ENCODE results near the gene LRMDA.

The LRMDA gene

DNA sequence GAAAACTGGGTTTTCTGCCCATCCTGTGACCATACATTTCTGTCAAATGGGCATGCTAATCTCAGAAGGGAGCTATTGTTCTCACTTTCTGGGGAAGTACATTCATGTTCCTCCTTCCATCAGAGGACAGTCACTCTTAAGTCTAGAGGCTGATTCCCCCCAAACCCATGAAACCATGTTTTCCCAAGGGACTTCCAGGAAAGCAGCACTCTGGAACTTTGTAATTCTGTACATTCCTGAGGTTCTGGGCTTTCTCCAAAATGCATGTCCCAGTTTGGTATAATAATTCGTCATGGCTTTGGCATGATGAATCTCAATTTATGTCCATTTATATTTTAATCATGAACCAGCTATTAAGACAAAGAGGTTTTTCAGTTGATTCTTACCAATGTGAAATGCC lies 688.1 kb downstream of the LRMDA start:
- H3K9me3 ChIP-seq (ENCODE audit: insufficient read depth, low read length): no peaks in the 10 kb centered on the region
- no peak for TF ChIP-seq EZH2phosphoT487 (IDR thresholded peaks at IDR 0.05; ENCODE audit: low read depth)
- TF ChIP-seq, protein P1, sequence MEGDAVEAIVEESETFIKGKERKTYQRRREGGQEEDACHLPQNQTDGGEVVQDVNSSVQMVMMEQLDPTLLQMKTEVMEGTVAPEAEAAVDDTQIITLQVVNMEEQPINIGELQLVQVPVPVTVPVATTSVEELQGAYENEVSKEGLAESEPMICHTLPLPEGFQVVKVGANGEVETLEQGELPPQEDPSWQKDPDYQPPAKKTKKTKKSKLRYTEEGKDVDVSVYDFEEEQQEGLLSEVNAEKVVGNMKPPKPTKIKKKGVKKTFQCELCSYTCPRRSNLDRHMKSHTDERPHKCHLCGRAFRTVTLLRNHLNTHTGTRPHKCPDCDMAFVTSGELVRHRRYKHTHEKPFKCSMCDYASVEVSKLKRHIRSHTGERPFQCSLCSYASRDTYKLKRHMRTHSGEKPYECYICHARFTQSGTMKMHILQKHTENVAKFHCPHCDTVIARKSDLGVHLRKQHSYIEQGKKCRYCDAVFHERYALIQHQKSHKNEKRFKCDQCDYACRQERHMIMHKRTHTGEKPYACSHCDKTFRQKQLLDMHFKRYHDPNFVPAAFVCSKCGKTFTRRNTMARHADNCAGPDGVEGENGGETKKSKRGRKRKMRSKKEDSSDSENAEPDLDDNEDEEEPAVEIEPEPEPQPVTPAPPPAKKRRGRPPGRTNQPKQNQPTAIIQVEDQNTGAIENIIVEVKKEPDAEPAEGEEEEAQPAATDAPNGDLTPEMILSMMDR (IDR thresholded peaks at IDR 0.05; ENCODE audit: low read depth, low read length): no peak
- no peak overlapping the region for H3K4me2 ChIP-seq (ENCODE audit: low read length)
- H3K79me2 ChIP-seq (ENCODE audit: low read length): no peaks in the 10 kb centered on the region
- H3K9ac ChIP-seq (ENCODE audit: low read length): no peak overlapping the region
- H4K20me1 ChIP-seq (ENCODE audit: insufficient read depth, low read length): no peaks in the 10 kb centered on the region
- H3K27ac ChIP-seq (ENCODE audit: low read length): no peak overlapping the region
- H3K36me3 ChIP-seq (replicated peaks; ENCODE audit: low read depth, low read length): no peaks in the 10 kb centered on the region
- no peaks in the 10 kb centered on the region for H3K4me1 ChIP-seq (ENCODE audit: low read length)
- no peak overlapping the region for H3K4me3 ChIP-seq (ENCODE audit: low read length)
- no peaks in the 10 kb centered on the region for H3K27me3 ChIP-seq (ENCODE audit: low read depth, low read length)
- no peak overlapping the region for H2AFZ ChIP-seq (ENCODE audit: low read depth, low read length)

DNA sequence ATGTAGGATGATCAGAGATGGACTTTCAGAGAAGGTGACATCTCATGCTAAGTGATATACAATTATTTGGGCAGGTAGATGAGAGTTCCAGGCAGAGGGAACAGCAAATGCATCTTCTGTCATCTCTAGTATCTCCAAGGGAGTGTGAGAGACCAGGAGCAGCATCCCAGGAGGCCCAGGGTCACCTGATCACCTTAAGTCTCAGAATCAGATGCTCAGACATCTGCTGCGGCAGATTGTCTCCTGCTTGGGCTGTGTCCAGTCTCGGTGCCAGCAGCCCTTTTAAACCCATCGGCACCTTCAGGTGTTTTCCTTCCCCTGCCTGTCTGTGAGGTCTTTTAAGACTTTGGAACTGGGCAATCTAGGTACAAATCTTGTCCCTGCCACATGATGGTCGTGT lies 690.6 kb downstream of the LRMDA start:
- H3K4me3 ChIP-seq (ENCODE audit: low read length): no peak overlapping the region
- no peaks in the 10 kb centered on the region for H4K20me1 ChIP-seq (ENCODE audit: insufficient read depth, low read length)
- TF ChIP-seq EZH2phosphoT487 (IDR thresholded peaks at IDR 0.05; ENCODE audit: low read depth): no peak
- TF ChIP-seq, protein P1 (IDR thresholded peaks at IDR 0.05; ENCODE audit: low read depth, low read length): no peak
- H3K4me1 ChIP-seq (ENCODE audit: low read length): no peaks in the 10 kb centered on the region
- H3K9ac ChIP-seq (ENCODE audit: low read length): no peak overlapping the region
- H3K27me3 ChIP-seq (ENCODE audit: low read depth, low read length): no peaks in the 10 kb centered on the region
- no peak overlapping the region for H3K27ac ChIP-seq (ENCODE audit: low read length)
- no peaks in the 10 kb centered on the region for H3K36me3 ChIP-seq (replicated peaks; ENCODE audit: low read depth, low read length)
- no peaks in the 10 kb centered on the region for H3K79me2 ChIP-seq (ENCODE audit: low read length)
- no peaks in the 10 kb centered on the region for H3K9me3 ChIP-seq (ENCODE audit: insufficient read depth, low read length)
- H3K4me2 ChIP-seq (ENCODE audit: low read length): no peak overlapping the region
- H2AFZ ChIP-seq (ENCODE audit: low read depth, low read length): no peak overlapping the region

DNA sequence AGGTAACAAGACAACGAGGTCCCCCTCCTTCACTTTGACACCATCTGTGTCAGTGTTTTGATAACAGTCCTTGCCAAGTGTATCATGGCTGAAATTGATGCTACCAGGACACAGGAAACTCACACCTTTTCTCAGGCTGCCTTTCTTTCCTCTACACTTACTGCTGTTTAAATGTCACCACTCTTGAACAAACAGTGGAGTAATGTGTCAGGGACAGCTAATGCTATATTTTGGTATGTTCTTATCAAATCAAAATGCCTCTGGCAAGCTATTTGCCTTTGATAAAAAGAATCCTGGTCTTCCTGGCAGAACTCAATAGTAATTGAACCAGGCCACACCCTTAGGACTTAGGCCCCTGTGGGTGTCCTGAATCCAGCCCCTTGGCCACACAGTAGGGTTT lies 692.9 kb downstream of the LRMDA start:
- Histone ChIP-seq H3K9ac (ENCODE audit: low read length) (no peak overlapping the region), H3K9me3 (ENCODE audit: insufficient read depth, low read length) (no peaks in the 10 kb centered on the region), H3K4me1 (ENCODE audit: low read length) (no peaks in the 10 kb centered on the region), H2AFZ (ENCODE audit: low read depth, low read length) (no peak overlapping the region), H3K79me2 (ENCODE audit: low read length) (no peaks in the 10 kb centered on the region), H3K4me3 (ENCODE audit: low read length) (no peak overlapping the region), H3K27me3 (ENCODE audit: low read depth, low read length) (no peaks in the 10 kb centered on the region), H4K20me1 (ENCODE audit: insufficient read depth, low read length) (no peaks in the 10 kb centered on the region), H3K36me3 (replicated peaks; ENCODE audit: low read depth, low read length) (no peaks in the 10 kb centered on the region), H3K27ac (ENCODE audit: low read length) (no peak overlapping the region), H3K4me2 (ENCODE audit: low read length) (no peak overlapping the region)
- TF ChIP-seq, protein P1 (IDR thresholded peaks at IDR 0.05; ENCODE audit: low read depth, low read length): no peak
- no peak for TF ChIP-seq EZH2phosphoT487 (IDR thresholded peaks at IDR 0.05; ENCODE audit: low read depth)

DNA sequence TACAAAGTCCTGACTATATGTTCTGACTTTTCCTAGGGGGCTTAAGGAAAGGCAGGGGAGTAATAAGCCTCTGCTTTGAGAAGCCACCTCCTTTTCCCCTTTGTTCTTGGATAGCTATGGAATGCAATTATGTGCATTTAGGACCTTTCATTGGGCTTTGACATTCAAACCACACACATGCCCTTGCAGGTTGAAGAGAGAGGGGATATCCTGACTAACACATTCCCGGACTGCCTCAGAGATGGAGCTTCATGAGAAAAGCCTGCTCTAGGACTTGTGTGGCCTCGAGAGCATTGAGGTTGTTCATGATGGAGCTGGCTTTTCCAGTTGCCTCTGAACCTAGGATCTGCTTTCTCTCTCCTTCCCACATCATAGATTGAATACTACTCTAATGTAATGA lies 694.5 kb downstream of the LRMDA start:
- no peaks in the 10 kb centered on the region for H3K36me3 ChIP-seq (replicated peaks; ENCODE audit: low read depth, low read length)
- H4K20me1 ChIP-seq (ENCODE audit: insufficient read depth, low read length): no peaks in the 10 kb centered on the region
- H3K79me2 ChIP-seq (ENCODE audit: low read length): no peaks in the 10 kb centered on the region
- H3K4me3 ChIP-seq (ENCODE audit: low read length): no peak overlapping the region
- H3K9me3 ChIP-seq (ENCODE audit: insufficient read depth, low read length): no peaks in the 10 kb centered on the region
- H3K27ac ChIP-seq (ENCODE audit: low read length): no peak overlapping the region
- no peaks in the 10 kb centered on the region for H3K27me3 ChIP-seq (ENCODE audit: low read depth, low read length)
- no peak overlapping the region for H2AFZ ChIP-seq (ENCODE audit: low read depth, low read length)
- TF ChIP-seq, protein P1 (IDR thresholded peaks at IDR 0.05; ENCODE audit: low read depth, low read length): no peak
- no peak for TF ChIP-seq EZH2phosphoT487 (IDR thresholded peaks at IDR 0.05; ENCODE audit: low read depth)
- no peak overlapping the region for H3K9ac ChIP-seq (ENCODE audit: low read length)
- no peak overlapping the region for H3K4me2 ChIP-seq (ENCODE audit: low read length)
- H3K4me1 ChIP-seq (ENCODE audit: low read length): no peaks in the 10 kb centered on the region

Data from OCI-LY3 (cell line).